H9 (cell line): ENCODE results near the gene GIGYF1. TPM values are rescaled to one million over a fixed set of nuclear protein-coding genes. Genes with fewer than 3 reads are reported as not detected.

ENCODE experiments used
- DNase-seq: peaks from one replicate; pipeline ENCODE4 v3.0.0-alpha.2; 2017
- H2AFZ ChIP-seq: one replicate; pipeline ENCODE4 v1.6.1; 2013; ENCODE audit warnings: mild to moderate bottlenecking, low read length, control low read depth, moderate library complexity
- H2AK5ac ChIP-seq: 2 replicates; pipeline ENCODE4 v1.6.1; 2013; ENCODE audit warnings: low read length, control low read depth, mixed read lengths; ENCODE audit not compliant: insufficient read length
- H2BK120ac ChIP-seq: one replicate; pipeline ENCODE4 v1.6.1; 2013; ENCODE audit warnings: low read depth, mild to moderate bottlenecking, low read length, control low read depth, inconsistent platforms; ENCODE audit not compliant: poor library complexity, severe bottlenecking
- H2BK12ac ChIP-seq: 2 replicates; pipeline ENCODE4 v1.6.1; 2013; ENCODE audit warnings: low read length, control low read depth, mixed read lengths, low read depth; ENCODE audit not compliant: insufficient read length
- H2BK15ac ChIP-seq: 2 replicates; pipeline ENCODE4 v1.6.1; 2013; ENCODE audit warnings: low read depth, low read length, control low read depth
- H2BK20ac ChIP-seq: one replicate; pipeline ENCODE4 v1.6.1; 2013; ENCODE audit warnings: low read depth, mild to moderate bottlenecking, low read length, control low read depth, inconsistent platforms; ENCODE audit not compliant: poor library complexity, severe bottlenecking
- H2BK5ac ChIP-seq: 2 replicates; pipeline ENCODE4 v1.6.1; 2013; ENCODE audit warnings: low read length, control low read depth, mixed read lengths; ENCODE audit not compliant: insufficient read length
- H3K14ac ChIP-seq: 2 replicates; pipeline ENCODE4 v1.6.1; 2013; ENCODE audit warnings: low read length, control low read depth; ENCODE audit not compliant: insufficient read depth
- H3K18ac ChIP-seq: 2 replicates; pipeline ENCODE4 v1.6.1; 2013; ENCODE audit warnings: low read depth, mild to moderate bottlenecking, mixed read lengths, low read length, control low read depth; ENCODE audit not compliant: insufficient read length
- H3K23ac ChIP-seq: 2 replicates; pipeline ENCODE4 v1.6.1; 2013; ENCODE audit warnings: low read length, control low read depth, mixed read lengths, low read depth; ENCODE audit not compliant: insufficient read length
- H3K23me2 ChIP-seq: 2 replicates; pipeline ENCODE4 v1.6.1; 2013; ENCODE audit warnings: low read depth, mild to moderate bottlenecking, mixed read lengths, low read length, control low read depth; ENCODE audit not compliant: insufficient read length, poor library complexity, severe bottlenecking
- H3K27ac ChIP-seq: 2 replicates; pipeline ENCODE4 v1.5.1; 2013; ENCODE audit warnings: low read length, control low read depth, mixed read lengths, low read depth; ENCODE audit not compliant: insufficient read length
- H3K27me3 ChIP-seq: 2 replicates; pipeline ENCODE4 v1.6.1; 2013; ENCODE audit warnings: low read length, control low read depth, inconsistent platforms; ENCODE audit not compliant: insufficient read depth
- H3K4ac ChIP-seq: 2 replicates; pipeline ENCODE4 v1.6.1; 2013; ENCODE audit warnings: low read depth, mild to moderate bottlenecking, control low read depth, inconsistent platforms, low read length, moderate library complexity
- H3K4me1 ChIP-seq: 2 replicates; pipeline ENCODE4 v1.6.1; 2013; ENCODE audit warnings: low read length, control low read depth, inconsistent platforms; ENCODE audit not compliant: insufficient read depth
- H3K4me2 ChIP-seq: 2 replicates; pipeline ENCODE4 v1.6.1; 2013; ENCODE audit warnings: low read length, control low read depth, mixed read lengths; ENCODE audit not compliant: insufficient read length, insufficient read depth
- H3K56ac ChIP-seq: 2 replicates; pipeline ENCODE4 v1.6.1; 2013; ENCODE audit warnings: low read depth, mild to moderate bottlenecking, mixed read lengths, low read length, control low read depth; ENCODE audit not compliant: insufficient read length
- H3K79me1 ChIP-seq: 2 replicates; pipeline ENCODE4 v1.6.1; 2013; ENCODE audit warnings: low read depth, mild to moderate bottlenecking, moderate library complexity, low read length, control low read depth, inconsistent platforms; ENCODE audit not compliant: insufficient read depth, poor library complexity, severe bottlenecking
- H3K79me2 ChIP-seq: 2 replicates; pipeline ENCODE4 v1.6.1; 2013; ENCODE audit warnings: low read length, control low read depth, inconsistent platforms; ENCODE audit not compliant: insufficient read depth
- H3K9ac ChIP-seq: 2 replicates; pipeline ENCODE4 v1.6.1; 2013; ENCODE audit warnings: low read length, control low read depth, mixed read lengths; ENCODE audit not compliant: insufficient read length; ENCODE audit errors: extremely low read depth
- H3K9me3 ChIP-seq: one replicate; pipeline ENCODE4 v1.6.1; 2013; ENCODE audit warnings: low read depth, low read length, inconsistent platforms; ENCODE audit not compliant: control insufficient read depth
- H3T11ph ChIP-seq: one replicate; pipeline ENCODE4 v1.6.1; 2013; ENCODE audit warnings: mild to moderate bottlenecking, low read length, control low read depth, inconsistent platforms
- H4K20me1 ChIP-seq: one replicate; pipeline ENCODE4 v1.6.1; 2013; ENCODE audit not compliant: control insufficient read depth, insufficient read length, insufficient read depth
- H4K5ac ChIP-seq: 2 replicates; pipeline ENCODE4 v1.6.1; 2013; ENCODE audit warnings: low read depth, mild to moderate bottlenecking, mixed read lengths, low read length, control low read depth; ENCODE audit not compliant: insufficient read length
- H4K8ac ChIP-seq: replicated peaks from 2 replicates; pipeline ENCODE4 v1.6.1; 2013; ENCODE audit warnings: low read length, control low read depth, mixed read lengths, low read depth; ENCODE audit not compliant: insufficient read length
- H4K91ac ChIP-seq: 2 replicates; pipeline ENCODE4 v1.6.1; 2013; ENCODE audit warnings: low read depth, mild to moderate bottlenecking, moderate library complexity, mixed read lengths, low read length, control low read depth; ENCODE audit not compliant: insufficient read length
- H3K27ac Mint-ChIP-seq, 3 experiments: 2 replicates in 2 of 3; 3 replicates in 1 of 3; pipeline ENCODE4 v1.8.0; 2020 to 2021; ENCODE audit warnings: mixed read lengths in 3 of 3, mild to moderate bottlenecking in 1 of 3, moderate library complexity in 1 of 3
- H3K27me3 Mint-ChIP-seq: 2 replicates; pipeline ENCODE4 v1.8.0; 2021; ENCODE audit warnings: low read depth, mild to moderate bottlenecking, moderate library complexity, mixed read lengths
- H3K36me3 Mint-ChIP-seq, 3 experiments: 2 replicates in 2 of 3; 3 replicates in 1 of 3; pipeline ENCODE4 v1.8.0; 2020 to 2021; ENCODE audit warnings: low read depth in 3 of 3, mixed read lengths in 3 of 3; ENCODE audit not compliant: insufficient read depth in 1 of 3
- H3K4me1 Mint-ChIP-seq, 2 experiments: 2 replicates each; pipeline ENCODE4 v1.8.0; 2020; ENCODE audit warnings: mixed read lengths in 2 of 2
- H3K4me3 Mint-ChIP-seq, 2 experiments: 2 replicates in 1 of 2; 3 replicates in 1 of 2; pipeline ENCODE4 v1.8.0; 2020 to 2021; ENCODE audit warnings: mild to moderate bottlenecking in 2 of 2, mixed read lengths in 2 of 2, moderate library complexity in 1 of 2
- H3K9me3 Mint-ChIP-seq, 2 experiments: 2 replicates in 1 of 2; 3 replicates in 1 of 2; pipeline ENCODE4 v1.8.0; 2020; ENCODE audit warnings: mild to moderate bottlenecking in 2 of 2, mixed read lengths in 2 of 2, moderate library complexity in 1 of 2
- CTCF ChIP-seq: fragments of 200-600 bp; sonication (generic); conservative IDR thresholded peaks from 3 replicates; pipeline ENCODE4 v1.8.0; 2021; ENCODE audit warnings: antibody characterized with exemption, mild to moderate bottlenecking
- WGBS: extraction: QIAGEN DNeasy Blood & Tissue Kit; methylation state at CpG from one replicate; pipeline ENCODE4 v1.1.7; 2013; ENCODE audit warnings: missing lambda C conversion rate, low lambda C conversion rate, mixed read lengths; ENCODE audit not compliant: insufficient read length; ENCODE audit errors: extremely low coverage; 5-methylcytosine and 5-hydroxymethylcytosine counted together
- total RNA-seq: library from RNA; stranded (reverse); gene quantifications from 2 replicates; pipeline ENCODE4 v1.2.1, GENCODE V29; 2021

Gene GIGYF1
- total RNA-seq, 1 experiment from 2014 or later: 104 TPM

GRCh38 chr7:100711369-100711768, 17.3 kb upstream of the GIGYF1 start:
- no peak overlapping the region for H2BK12ac ChIP-seq
- no peak overlapping the region for H4K91ac ChIP-seq
- no peaks in the 10 kb centered on the region for H3K27me3 ChIP-seq
- H4K5ac ChIP-seq: no peak overlapping the region
- H2BK120ac ChIP-seq: no peak overlapping the region
- DNase-seq: no peak
- H3K23ac ChIP-seq: no peak overlapping the region
- no peaks in the 10 kb centered on the region for H3K4me1 ChIP-seq
- TF ChIP-seq CTCF: no peak
- no peak overlapping the region for H3K14ac ChIP-seq
- no peak overlapping the region for H3T11ph ChIP-seq
- Mint-ChIP-seq H3K4me3 (no peak overlapping the region), H3K27me3 (peaks cover 4% of the 10 kb centered on the region), H3K4me1 (peaks cover 10 to 11% of the 10 kb centered on the region in 2 experiments), H3K36me3 (peaks cover 4 to 19% (median 17%) of the 10 kb centered on the region in 3 experiments; a peak in 6 of 7 replicates), H3K27ac (no peak overlapping the region; a peak in 1 of 7 replicates), H3K9me3 (no peaks in the 10 kb centered on the region; a peak in 1 of 5 replicates)
- no peak overlapping the region for H3K18ac ChIP-seq
- H3K4me2 ChIP-seq: no peak overlapping the region
- H3K4ac ChIP-seq: no peak overlapping the region
- H3K23me2 ChIP-seq: peaks cover 8% of the 10 kb centered on the region
- no peak overlapping the region for H2BK5ac ChIP-seq
- no peak overlapping the region for H4K8ac ChIP-seq
- WGBS: no CpG with 5 or more reads among the region's 11 CpGs
- H3K56ac ChIP-seq: no peak overlapping the region
- no peak overlapping the region for H2AFZ ChIP-seq
- H3K9ac ChIP-seq: no peak overlapping the region
- peaks cover 5% of the 10 kb centered on the region for H3K79me1 ChIP-seq
- H2BK20ac ChIP-seq: no peak overlapping the region
- no peak overlapping the region for H2BK15ac ChIP-seq
- H3K27ac ChIP-seq: no peak overlapping the region
- no peaks in the 10 kb centered on the region for H3K9me3 ChIP-seq
- no peaks in the 10 kb centered on the region for H4K20me1 ChIP-seq
- H3K79me2 ChIP-seq: peaks cover 8% of the 10 kb centered on the region; the same call in 1 of the 2 replicates
- H2AK5ac ChIP-seq: no peak overlapping the region
